Stimulated activated CD4-positive, alpha-beta T cell treated with anti-CD3 and anti-CD28 coated beads, Interleukin-1b, Interleukin-23, amount 100 ng/mL, for 48 hours (primary cell): ENCODE results near the gene DHRSX.

ENCODE experiments used
- DNase-seq: peaks from one replicate; pipeline ENCODE4 v3.0.0-alpha.2; 2020

Gene DHRSX

GRCh38 chrX:2452799-2453198 lies 48.0 kb downstream of the DHRSX start:
- DNase-seq, result no peak

GRCh38 chrX:2452317-2452784 lies 48.4 kb downstream of the DHRSX start:
- DNase-seq, result no peak

- DNase-seq, result no peak
These were observed 49.1 kb downstream of the DHRSX start for GRCh38 chrX:2451501-2452316.

- DNase-seq, result no peak
These were observed 50.1 kb downstream of the DHRSX start for GRCh38 chrX:2450681-2451080.

GRCh38 chrX:2449135-2449886 lies 51.5 kb downstream of the DHRSX start:
- no peak for DNase-seq

- no peak for DNase-seq
These were observed 53.3 kb downstream of the DHRSX start for GRCh38 chrX:2447484-2447883.

GRCh38 chrX:2446815-2447214 lies 54.0 kb downstream of the DHRSX start:
- no peak for DNase-seq

GRCh38 chrX:2445662-2446623 lies 54.8 kb downstream of the DHRSX start:
- no peak for DNase-seq

GRCh38 chrX:2442694-2443093 lies 58.1 kb downstream of the DHRSX start:
- DNase-seq, result no peak

- no peak for DNase-seq
These were observed 59.3 kb downstream of the DHRSX start for GRCh38 chrX:2441466-2441865.

- DNase-seq, result no peak
These were observed 61.2 kb downstream of the DHRSX start for GRCh38 chrX:2439613-2440012.

GRCh38 chrX:2435465-2435864 lies 65.3 kb downstream of the DHRSX start:
- no peak for DNase-seq

- no peak for DNase-seq
These were observed 66.3 kb downstream of the DHRSX start for GRCh38 chrX:2434270-2435163.

- DNase-seq, result no peak
These were observed 68.4 kb downstream of the DHRSX start for GRCh38 chrX:2432298-2432863.

GRCh38 chrX:2430265-2430825 lies 70.4 kb downstream of the DHRSX start:
- no peak for DNase-seq

- DNase-seq, result no peak
These were observed 73.0 kb downstream of the DHRSX start for GRCh38 chrX:2427737-2428136.

GRCh38 chrX:2427147-2427546 lies 73.6 kb downstream of the DHRSX start:
- no peak for DNase-seq

- no peak for DNase-seq
These were observed 74.4 kb downstream of the DHRSX start for GRCh38 chrX:2426289-2426882.

- DNase-seq, result no peak
These were observed 75.3 kb downstream of the DHRSX start for GRCh38 chrX:2425286-2426071.

GRCh38 chrX:2424317-2424716 lies 76.5 kb downstream of the DHRSX start:
- DNase-seq, result no peak
